GM21447 (cell line): ENCODE measurements around the gene CRIM1.

Source experiments
- ATAC-seq: cut with Tn5 transposase; IDR thresholded peaks from one replicate; pipeline ENCODE4 v1.9.1; 2021; ENCODE audit not compliant: unreplicated experiment

Gene CRIM1

GRCh38 chr2:36567711-36568408 is 212.3 kb downstream of the CRIM1 start:
- no peak for ATAC-seq

DNA sequence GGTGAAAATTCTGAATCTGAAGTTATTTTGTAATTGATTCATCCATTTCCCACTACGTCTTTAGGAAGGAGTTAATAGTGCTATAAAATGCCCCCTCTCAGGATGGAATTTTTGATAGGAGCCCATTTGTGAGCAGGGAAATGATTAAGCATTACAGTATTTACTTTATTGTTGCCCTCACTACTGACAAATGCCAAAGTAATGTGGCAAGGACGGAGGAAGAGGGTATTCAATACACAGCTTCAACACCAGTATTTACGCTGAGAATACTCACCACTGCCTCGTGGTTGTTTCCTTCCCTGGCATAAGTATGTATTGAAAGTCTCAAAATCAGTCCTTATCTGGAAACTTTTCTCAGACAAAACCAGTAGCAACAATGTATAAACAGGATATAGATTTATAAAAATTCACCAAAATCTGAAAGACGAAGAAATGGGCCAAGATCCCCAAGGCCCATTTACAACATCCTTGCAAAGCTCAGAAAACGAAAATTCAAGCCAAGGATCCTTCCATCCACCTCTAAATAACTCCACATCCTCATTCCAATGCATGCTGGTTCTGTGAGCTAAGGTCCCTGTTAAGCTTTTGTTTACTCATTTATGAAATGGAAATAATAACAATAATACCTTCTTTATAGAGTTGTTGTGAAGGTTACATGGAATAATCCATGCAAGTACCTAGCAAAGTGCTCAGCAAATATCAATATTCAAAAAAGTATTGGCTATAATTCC is 213.1 kb downstream of the CRIM1 start:
- no peak for ATAC-seq

- no peak for ATAC-seq
Measured at GRCh38 chr2:36569267-36569856, 213.8 kb downstream of the CRIM1 start.

DNA sequence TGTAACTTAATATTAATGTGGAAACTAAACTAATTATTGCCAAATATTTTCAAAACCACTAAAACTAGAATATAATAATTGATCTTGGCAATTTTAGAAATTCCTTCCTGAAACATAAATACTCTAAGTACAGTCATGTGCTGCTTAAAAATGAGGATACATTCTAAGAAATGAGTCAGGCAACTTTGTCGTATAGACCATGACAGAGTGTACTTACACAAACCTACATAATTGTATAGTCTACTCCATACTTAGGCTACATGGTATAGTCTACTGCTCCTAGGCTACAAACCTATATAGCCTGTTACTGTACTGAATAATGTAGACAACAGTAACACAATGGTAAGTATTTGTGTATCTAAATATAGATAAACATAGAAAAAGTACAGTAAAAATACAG is 214.8 kb downstream of the CRIM1 start:
- ATAC-seq: no peak

GRCh38 chr2:36572054-36572718 is 216.6 kb downstream of the CRIM1 start:
- no peak for ATAC-seq

DNA sequence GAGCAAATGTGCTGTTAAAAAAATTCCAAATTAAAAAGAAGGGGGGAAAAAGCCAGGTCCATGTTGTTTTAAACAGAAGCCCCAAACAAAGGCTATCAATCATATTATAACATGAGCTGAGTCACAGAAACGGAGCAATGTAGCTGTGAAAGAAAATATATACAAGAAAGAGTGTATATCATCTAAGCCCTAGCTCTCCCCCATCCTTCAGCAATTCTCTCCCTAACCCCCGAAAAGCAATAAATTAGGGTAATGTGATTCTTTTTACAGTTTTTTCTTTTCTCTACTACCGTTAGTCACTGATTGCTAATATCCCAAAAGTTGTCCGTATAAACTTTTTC is 217.1 kb downstream of the CRIM1 start:
- no peak for ATAC-seq

GRCh38 chr2:36573165-36573564 is 217.6 kb downstream of the CRIM1 start:
- ATAC-seq: no peak

DNA sequence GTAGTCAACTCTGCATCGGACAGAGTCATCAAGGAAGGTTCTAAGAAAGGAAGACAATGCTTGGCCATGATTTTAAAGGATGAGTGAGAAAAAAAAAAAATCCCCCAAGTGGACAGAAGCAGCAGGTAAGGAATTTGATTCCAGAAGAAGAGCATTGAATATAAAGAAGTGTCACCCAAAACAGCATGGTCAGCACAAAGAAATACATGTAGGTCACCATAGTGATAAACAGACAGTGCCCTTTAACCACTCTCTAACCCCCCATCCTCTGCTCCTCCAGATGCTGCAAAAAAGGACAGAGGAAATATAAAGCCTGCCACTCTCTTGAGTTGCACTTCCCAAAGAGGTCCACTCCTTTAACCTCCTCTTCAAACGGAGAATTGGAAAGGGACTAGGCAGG is 219.0 kb downstream of the CRIM1 start:
- ATAC-seq: no peak

GRCh38 chr2:36577884-36578283 is 222.3 kb downstream of the CRIM1 start:
- ATAC-seq: no peak

DNA sequence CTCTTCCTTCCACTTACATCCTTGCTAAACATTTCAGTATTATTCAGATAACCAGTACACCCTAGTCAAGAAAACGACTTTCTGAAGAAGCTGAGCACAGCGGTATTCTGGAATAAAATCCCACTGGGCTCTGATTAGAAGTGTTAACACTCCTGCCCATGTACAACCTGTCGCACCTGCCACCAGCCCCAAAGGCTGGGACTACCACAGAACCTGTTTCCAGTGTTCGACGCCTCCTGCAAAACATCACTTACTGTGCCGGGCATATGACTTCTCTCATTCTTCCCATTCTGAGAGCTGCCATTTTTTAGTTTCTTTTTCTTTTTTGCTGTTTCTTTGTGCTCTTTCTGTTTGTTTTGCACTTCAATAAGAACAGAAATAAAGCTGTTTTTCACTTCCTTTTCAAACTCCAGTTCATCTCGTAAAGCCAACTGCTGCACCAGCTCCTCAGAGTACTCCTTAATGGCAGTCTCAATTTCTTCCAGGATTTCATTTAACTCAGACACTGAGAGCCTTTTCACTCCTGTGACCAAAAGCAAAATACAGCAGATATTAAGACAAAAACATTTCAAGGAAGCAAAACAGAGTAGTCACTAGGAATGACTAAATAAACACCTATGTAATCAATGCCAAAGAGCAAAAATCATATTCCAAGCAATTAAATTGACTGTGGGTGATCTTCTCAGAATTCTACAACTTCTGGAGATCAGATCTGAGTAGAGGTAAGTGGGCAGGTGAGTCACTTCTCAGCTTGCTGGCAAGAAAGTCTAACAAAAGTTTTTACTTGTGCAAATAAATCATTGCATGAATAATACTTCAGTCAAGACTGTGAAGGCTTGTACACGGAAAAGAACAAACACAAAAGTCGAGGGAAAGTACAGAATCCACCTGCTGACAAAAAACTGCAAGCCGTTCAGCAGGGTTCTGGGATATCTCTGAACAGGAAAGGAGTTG is 223.0 kb downstream of the CRIM1 start:
- ATAC-seq: no peak

- no peak for ATAC-seq
Measured at GRCh38 chr2:36579297-36579664, 223.7 kb downstream of the CRIM1 start.

- ATAC-seq: no peak
Measured at GRCh38 chr2:36582538-36582937, 227.0 kb downstream of the CRIM1 start.

- ATAC-seq: no peak
Measured at GRCh38 chr2:36582951-36583350, 227.4 kb downstream of the CRIM1 start.

- no peak for ATAC-seq
Measured at GRCh38 chr2:36584148-36584794, 228.7 kb downstream of the CRIM1 start.

DNA sequence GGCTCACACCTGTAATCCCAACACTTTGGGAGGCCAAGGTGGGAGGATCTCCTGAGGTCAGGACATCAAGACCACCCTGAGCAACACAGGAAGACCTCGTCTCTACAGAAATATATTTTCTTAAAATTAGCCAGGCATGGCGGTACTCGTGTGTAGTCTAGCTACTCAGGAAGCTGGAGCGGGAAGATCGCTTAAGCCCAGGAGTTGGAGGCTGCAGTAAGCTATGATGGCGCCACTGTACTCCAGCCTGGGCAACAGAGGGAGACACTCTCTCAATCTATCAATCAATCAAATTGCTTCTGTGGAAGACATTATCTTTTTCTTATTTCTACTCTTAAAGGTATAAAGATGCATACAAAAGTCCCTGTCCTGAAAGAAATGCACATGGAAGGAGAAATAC is 231.1 kb downstream of the CRIM1 start:
- no peak for ATAC-seq

- no peak for ATAC-seq
Measured at GRCh38 chr2:36587101-36587500, 231.5 kb downstream of the CRIM1 start.

DNA sequence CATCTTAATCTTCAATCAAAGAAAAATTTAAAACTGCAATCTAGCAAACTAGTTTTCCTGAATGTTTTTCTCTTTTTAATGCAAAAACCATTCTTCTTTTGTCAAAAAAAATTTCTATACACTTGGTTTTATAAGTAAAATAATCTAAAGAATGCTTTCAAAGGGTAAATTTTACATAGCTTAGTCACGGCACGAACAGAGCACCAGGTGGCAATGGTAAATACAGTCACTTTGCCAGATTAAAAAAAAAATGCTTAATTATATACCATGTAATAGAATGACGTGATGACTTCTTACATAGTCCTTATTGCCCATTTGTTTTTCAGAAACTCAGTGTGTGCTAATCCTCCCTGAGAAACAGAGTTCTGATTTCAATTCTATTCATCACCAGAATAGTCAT is 232.0 kb downstream of the CRIM1 start:
- no peak for ATAC-seq

GRCh38 chr2:36589230-36589630 is 233.7 kb downstream of the CRIM1 start:
- no peak for ATAC-seq

- no peak for ATAC-seq
Measured at GRCh38 chr2:36594849-36595248, 239.3 kb downstream of the CRIM1 start.

- no peak for ATAC-seq
Measured at GRCh38 chr2:36596397-36596796, 240.8 kb downstream of the CRIM1 start.
